ENCODE results near the gene PHF24.

PHF24 gene

DNA sequence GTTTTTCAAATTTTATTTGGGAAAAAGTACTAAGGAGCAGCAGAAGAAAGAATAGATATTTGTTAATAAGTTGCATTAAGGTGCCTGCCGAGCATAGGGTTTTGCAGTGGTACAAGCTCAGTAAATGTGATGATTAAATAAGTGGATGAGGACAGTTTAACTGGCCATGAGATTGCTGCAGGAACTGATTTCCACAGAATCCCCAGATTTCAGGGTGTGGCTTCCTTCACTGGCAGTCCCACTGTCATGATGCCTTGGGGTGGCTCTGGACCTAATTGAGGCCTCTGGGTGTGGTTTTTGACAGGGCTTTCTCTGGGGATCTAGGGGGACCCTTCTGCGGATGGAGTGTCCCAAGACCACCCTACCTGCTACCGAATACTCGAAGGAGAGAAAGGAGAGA is 1.4 kb downstream of the PHF24 start:
- peaks cover 50 to 53% of the 10 kb centered on the region in 2 donors for H3K27me3 ChIP-seq (ENCODE audit: control insufficient read depth in 1 of 2, insufficient read depth in 2 of 2, low read length in 2 of 2)
- H3K9me3 ChIP-seq (ENCODE audit: control insufficient read depth in 1 of 2, low read length in 2 of 2) = no peaks in the 10 kb centered on the region
- H3K4me3 ChIP-seq (ENCODE audit: low read depth in 1 of 2, low read length in 2 of 2) = no peak overlapping the region
- H3K27ac ChIP-seq (ENCODE audit: low read depth, low read length) = no peak overlapping the region
- no peak overlapping the region for H3K9ac ChIP-seq (ENCODE audit: low read depth in 1 of 2, low read length in 2 of 2)
- no peaks in the 10 kb centered on the region for H3K36me3 ChIP-seq (ENCODE audit: control insufficient read depth in 1 of 2, insufficient read depth in 2 of 2, low read length in 2 of 2)
- no peaks in the 10 kb centered on the region for H3K4me1 ChIP-seq (ENCODE audit: control insufficient read depth in 1 of 2, insufficient read depth in 2 of 2, low read length in 2 of 2)

DNA sequence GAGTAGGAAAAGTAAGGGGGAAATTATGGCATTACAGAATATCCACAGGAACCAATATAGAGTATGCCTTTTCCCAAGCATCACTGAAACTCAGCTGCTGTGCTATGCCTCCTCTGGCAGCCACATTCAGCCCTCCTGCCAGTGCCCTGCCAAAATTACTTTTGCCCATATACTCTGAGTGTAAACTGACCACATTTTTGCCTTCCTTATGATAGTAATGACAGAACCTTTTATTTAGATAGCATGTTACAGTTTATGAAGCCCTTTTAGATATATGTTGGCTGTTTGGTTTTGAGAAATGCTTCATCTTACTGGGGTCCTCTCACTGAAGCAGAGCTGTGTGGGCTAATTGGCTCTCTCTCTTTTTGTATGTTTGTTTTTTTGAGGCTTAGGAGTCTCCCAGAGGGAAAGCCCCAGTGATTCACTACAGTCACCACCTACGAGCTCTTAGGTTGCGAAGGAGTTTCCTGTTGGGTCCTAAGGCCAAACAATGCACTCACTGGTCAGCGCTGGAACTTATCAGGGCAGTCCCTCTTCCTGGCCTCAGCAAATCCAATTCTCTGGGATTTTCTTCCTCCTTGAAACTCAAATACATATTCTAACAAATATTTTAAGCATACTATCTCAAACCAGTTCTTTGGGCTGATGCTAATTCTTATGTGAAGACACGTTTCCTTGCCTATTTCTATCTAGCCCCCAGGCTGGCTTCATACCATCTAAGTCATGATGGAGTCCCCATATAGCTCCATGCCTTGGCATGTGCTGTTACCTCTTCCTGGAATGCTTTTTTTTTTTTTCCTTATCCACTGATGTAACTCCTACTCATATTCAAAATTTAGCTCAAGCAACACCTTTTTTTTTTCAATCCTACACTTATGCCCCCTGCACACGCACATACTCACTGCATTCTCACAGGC is 3.7 kb downstream of the PHF24 start:
- no peaks in the 10 kb centered on the region for H3K36me3 ChIP-seq (ENCODE audit: control insufficient read depth in 1 of 2, insufficient read depth in 2 of 2, low read length in 2 of 2)
- no peak overlapping the region for H3K27ac ChIP-seq (ENCODE audit: low read depth, low read length)
- H3K9me3 ChIP-seq (ENCODE audit: control insufficient read depth in 1 of 2, low read length in 2 of 2) = no peaks in the 10 kb centered on the region
- no peak overlapping the region for H3K9ac ChIP-seq (ENCODE audit: low read depth in 1 of 2, low read length in 2 of 2)
- peaks cover 46 to 52% of the 10 kb centered on the region in 2 donors for H3K27me3 ChIP-seq (ENCODE audit: control insufficient read depth in 1 of 2, insufficient read depth in 2 of 2, low read length in 2 of 2)
- H3K4me1 ChIP-seq (ENCODE audit: control insufficient read depth in 1 of 2, insufficient read depth in 2 of 2, low read length in 2 of 2) = no peaks in the 10 kb centered on the region
- no peak overlapping the region for H3K4me3 ChIP-seq (ENCODE audit: low read depth in 1 of 2, low read length in 2 of 2)

- no peaks in the 10 kb centered on the region for H3K4me1 ChIP-seq (ENCODE audit: control insufficient read depth in 1 of 2, insufficient read depth in 2 of 2, low read length in 2 of 2)
- no peak overlapping the region for H3K27ac ChIP-seq (ENCODE audit: low read depth, low read length)
- no peak overlapping the region for H3K4me3 ChIP-seq (ENCODE audit: low read depth in 1 of 2, low read length in 2 of 2)
- no peaks in the 10 kb centered on the region for H3K36me3 ChIP-seq (ENCODE audit: control insufficient read depth in 1 of 2, insufficient read depth in 2 of 2, low read length in 2 of 2)
- peaks cover 39 to 45% of the 10 kb centered on the region in 2 donors for H3K27me3 ChIP-seq (ENCODE audit: control insufficient read depth in 1 of 2, insufficient read depth in 2 of 2, low read length in 2 of 2)
- H3K9ac ChIP-seq (ENCODE audit: low read depth in 1 of 2, low read length in 2 of 2) = no peak overlapping the region
- H3K9me3 ChIP-seq (ENCODE audit: control insufficient read depth in 1 of 2, low read length in 2 of 2) = no peaks in the 10 kb centered on the region
Observed at GRCh38 chr9:34962546-34962945, 4.5 kb downstream of the PHF24 start.

GRCh38 chr9:34963552-34963951 is 5.5 kb downstream of the PHF24 start:
- Histone ChIP-seq H3K4me3 (ENCODE audit: low read depth in 1 of 2, low read length in 2 of 2) (no peak overlapping the region), H3K36me3 (ENCODE audit: control insufficient read depth in 1 of 2, insufficient read depth in 2 of 2, low read length in 2 of 2) (no peaks in the 10 kb centered on the region), H3K9ac (ENCODE audit: low read depth in 1 of 2, low read length in 2 of 2) (no peak overlapping the region), H3K9me3 (ENCODE audit: control insufficient read depth in 1 of 2, low read length in 2 of 2) (no peaks in the 10 kb centered on the region), H3K27me3 (ENCODE audit: control insufficient read depth in 1 of 2, insufficient read depth in 2 of 2, low read length in 2 of 2) (peaks cover 36 to 44% of the 10 kb centered on the region in 2 donors), H3K4me1 (ENCODE audit: control insufficient read depth in 1 of 2, insufficient read depth in 2 of 2, low read length in 2 of 2) (no peaks in the 10 kb centered on the region), H3K27ac (ENCODE audit: low read depth, low read length) (no peak overlapping the region)

DNA sequence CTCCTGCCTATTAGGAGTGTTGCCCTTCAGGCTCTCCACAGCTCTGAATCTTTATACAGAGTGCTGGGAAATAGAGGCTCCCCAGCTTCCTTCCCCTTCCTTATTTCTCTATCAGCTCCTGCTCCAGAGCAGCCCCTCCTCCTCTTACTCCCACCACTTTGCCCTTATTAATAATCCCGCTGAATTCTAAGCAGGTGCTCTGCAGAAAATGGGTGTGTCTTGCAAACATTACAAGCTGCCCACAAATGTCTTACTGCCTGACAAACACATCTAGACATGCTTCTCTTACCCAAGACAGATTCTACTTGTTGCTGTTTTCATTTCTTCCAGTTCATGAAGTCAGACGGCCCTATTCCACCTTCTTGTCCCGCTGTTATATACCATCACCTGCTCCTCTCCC is 6.4 kb downstream of the PHF24 start:
- H3K36me3 ChIP-seq (ENCODE audit: control insufficient read depth in 1 of 2, insufficient read depth in 2 of 2, low read length in 2 of 2) = no peaks in the 10 kb centered on the region
- H3K27me3 ChIP-seq (ENCODE audit: control insufficient read depth in 1 of 2, insufficient read depth in 2 of 2, low read length in 2 of 2) = peaks cover 28 to 40% of the 10 kb centered on the region in 2 donors
- no peak overlapping the region for H3K4me3 ChIP-seq (ENCODE audit: low read depth in 1 of 2, low read length in 2 of 2)
- no peaks in the 10 kb centered on the region for H3K9me3 ChIP-seq (ENCODE audit: control insufficient read depth in 1 of 2, low read length in 2 of 2)
- no peaks in the 10 kb centered on the region for H3K4me1 ChIP-seq (ENCODE audit: control insufficient read depth in 1 of 2, insufficient read depth in 2 of 2, low read length in 2 of 2)
- no peak overlapping the region for H3K9ac ChIP-seq (ENCODE audit: low read depth in 1 of 2, low read length in 2 of 2)
- H3K27ac ChIP-seq (ENCODE audit: low read depth, low read length) = no peak overlapping the region

DNA sequence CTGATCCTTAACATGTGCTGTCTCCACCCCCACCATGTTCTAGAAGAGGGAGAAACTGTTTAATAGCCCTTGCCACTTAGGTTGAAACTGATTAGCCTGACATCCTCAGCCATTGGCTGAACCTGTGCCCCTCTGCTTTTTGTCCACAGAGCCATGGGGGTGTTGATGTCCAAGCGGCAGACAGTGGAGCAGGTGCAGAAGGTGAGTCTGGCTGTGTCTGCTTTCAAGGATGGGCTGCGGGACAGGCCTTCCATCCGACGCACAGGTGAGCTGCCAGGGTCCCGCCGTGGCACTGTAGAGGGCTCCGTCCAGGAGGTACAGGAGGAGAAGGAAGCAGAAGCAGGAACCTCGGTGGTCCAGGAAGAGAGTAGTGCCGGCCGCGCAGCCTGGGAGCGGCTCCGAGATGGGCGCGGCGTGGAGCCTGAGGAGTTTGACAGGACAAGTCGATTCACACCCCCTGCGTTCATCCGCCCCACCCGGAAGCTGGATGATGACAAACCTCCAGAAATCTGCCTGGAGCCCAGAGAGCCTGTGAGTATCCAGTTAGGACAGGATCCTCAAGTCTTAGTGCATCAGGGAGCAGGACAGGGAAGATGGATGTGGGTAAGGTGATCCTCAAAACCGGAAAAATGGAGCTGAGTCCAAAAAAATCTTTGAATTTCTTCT is 13.2 kb downstream of the PHF24 start:
- H3K27ac ChIP-seq (ENCODE audit: low read depth, low read length) = no peak overlapping the region
- no peaks in the 10 kb centered on the region for H3K9me3 ChIP-seq (ENCODE audit: control insufficient read depth in 1 of 2, low read length in 2 of 2)
- H3K36me3 ChIP-seq (ENCODE audit: control insufficient read depth in 1 of 2, insufficient read depth in 2 of 2, low read length in 2 of 2) = no peaks in the 10 kb centered on the region
- H3K4me3 ChIP-seq (ENCODE audit: low read depth in 1 of 2, low read length in 2 of 2) = no peak overlapping the region
- no peaks in the 10 kb centered on the region for H3K4me1 ChIP-seq (ENCODE audit: control insufficient read depth in 1 of 2, insufficient read depth in 2 of 2, low read length in 2 of 2)
- H3K27me3 ChIP-seq (ENCODE audit: control insufficient read depth in 1 of 2, insufficient read depth in 2 of 2, low read length in 2 of 2) = peaks cover 0 to 8% of the 10 kb centered on the region in 2 donors
- H3K9ac ChIP-seq (ENCODE audit: low read depth in 1 of 2, low read length in 2 of 2) = no peak overlapping the region

DNA sequence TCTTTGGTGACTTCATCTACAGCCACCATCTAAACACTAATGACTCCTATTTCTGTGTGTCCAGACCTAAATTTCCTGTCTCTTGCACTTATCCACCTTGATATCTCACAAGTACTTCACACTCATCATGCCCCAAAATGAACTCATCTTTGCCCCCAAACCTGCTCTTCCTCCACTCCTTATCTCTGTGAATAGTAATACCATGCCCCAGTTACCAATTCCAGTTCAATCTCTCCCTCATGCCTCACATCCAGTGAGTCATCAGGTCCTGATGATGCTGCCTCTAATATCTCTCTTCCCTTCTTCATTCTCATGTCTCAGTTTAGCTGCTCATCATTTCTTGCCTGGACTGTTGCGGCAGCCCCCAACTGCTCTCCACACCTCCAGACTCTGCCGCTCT is 16.6 kb downstream of the PHF24 start:
- Histone ChIP-seq H3K9ac (ENCODE audit: low read depth in 1 of 2, low read length in 2 of 2) (no peak overlapping the region), H3K9me3 (ENCODE audit: control insufficient read depth in 1 of 2, low read length in 2 of 2) (no peaks in the 10 kb centered on the region), H3K4me3 (ENCODE audit: low read depth in 1 of 2, low read length in 2 of 2) (no peak overlapping the region), H3K27ac (ENCODE audit: low read depth, low read length) (no peak overlapping the region), H3K27me3 (ENCODE audit: control insufficient read depth in 1 of 2, insufficient read depth in 2 of 2, low read length in 2 of 2) (peaks cover 0 to 5% of the 10 kb centered on the region in 2 donors), H3K4me1 (ENCODE audit: control insufficient read depth in 1 of 2, insufficient read depth in 2 of 2, low read length in 2 of 2) (no peaks in the 10 kb centered on the region), H3K36me3 (ENCODE audit: control insufficient read depth in 1 of 2, insufficient read depth in 2 of 2, low read length in 2 of 2) (no peaks in the 10 kb centered on the region)

- Histone ChIP-seq H3K27me3 (ENCODE audit: control insufficient read depth in 1 of 2, insufficient read depth in 2 of 2, low read length in 2 of 2) (peaks cover 0 to 5% of the 10 kb centered on the region in 2 donors), H3K9ac (ENCODE audit: low read depth in 1 of 2, low read length in 2 of 2) (no peak overlapping the region), H3K4me1 (ENCODE audit: control insufficient read depth in 1 of 2, insufficient read depth in 2 of 2, low read length in 2 of 2) (no peaks in the 10 kb centered on the region), H3K36me3 (ENCODE audit: control insufficient read depth in 1 of 2, insufficient read depth in 2 of 2, low read length in 2 of 2) (no peaks in the 10 kb centered on the region), H3K27ac (ENCODE audit: low read depth, low read length) (no peak overlapping the region), H3K4me3 (ENCODE audit: low read depth in 1 of 2, low read length in 2 of 2) (no peak overlapping the region), H3K9me3 (ENCODE audit: control insufficient read depth in 1 of 2, low read length in 2 of 2) (no peaks in the 10 kb centered on the region)
Observed at GRCh38 chr9:34976441-34976840, 18.4 kb downstream of the PHF24 start.

- Histone ChIP-seq H3K27me3 (ENCODE audit: control insufficient read depth in 1 of 2, insufficient read depth in 2 of 2, low read length in 2 of 2) (peaks cover 0 to 5% of the 10 kb centered on the region in 2 donors), H3K4me3 (ENCODE audit: low read depth in 1 of 2, low read length in 2 of 2) (no peak overlapping the region), H3K36me3 (ENCODE audit: control insufficient read depth in 1 of 2, insufficient read depth in 2 of 2, low read length in 2 of 2) (no peaks in the 10 kb centered on the region), H3K9ac (ENCODE audit: low read depth in 1 of 2, low read length in 2 of 2) (no peak overlapping the region), H3K27ac (ENCODE audit: low read depth, low read length) (no peak overlapping the region), H3K4me1 (ENCODE audit: control insufficient read depth in 1 of 2, insufficient read depth in 2 of 2, low read length in 2 of 2) (no peaks in the 10 kb centered on the region), H3K9me3 (ENCODE audit: control insufficient read depth in 1 of 2, low read length in 2 of 2) (no peaks in the 10 kb centered on the region)
Observed at GRCh38 chr9:34976992-34977391, 18.9 kb downstream of the PHF24 start.

DNA sequence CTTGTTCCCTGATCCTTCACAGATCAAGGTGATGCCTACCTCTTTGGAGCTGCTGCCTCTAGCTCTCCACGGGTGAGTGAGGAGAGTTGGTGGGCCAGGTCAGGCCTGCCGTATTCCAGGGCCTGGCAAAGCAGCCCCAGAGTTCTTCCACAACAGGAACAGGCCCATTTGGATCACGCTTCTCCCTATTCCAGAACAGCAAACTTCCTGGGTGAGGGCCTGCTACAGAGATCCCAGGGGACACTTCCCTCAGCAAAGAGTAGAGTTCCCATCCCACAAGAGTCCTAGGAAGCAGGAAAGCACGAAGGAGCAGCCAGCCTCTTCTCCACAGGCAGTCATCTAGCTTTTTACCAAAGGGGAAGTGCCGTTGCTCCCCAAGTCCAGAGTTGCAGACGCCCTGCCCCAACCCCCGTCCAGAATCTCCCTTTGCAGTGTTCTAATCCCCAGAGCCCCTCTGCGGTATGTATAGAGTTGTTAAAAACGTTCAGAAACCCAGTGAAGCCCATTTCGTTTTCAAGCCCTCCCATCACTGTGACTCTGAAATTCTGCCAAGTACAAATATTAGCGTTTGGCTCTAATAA is 22.2 kb downstream of the PHF24 start:
- Histone ChIP-seq H3K27me3 (ENCODE audit: control insufficient read depth in 1 of 2, insufficient read depth in 2 of 2, low read length in 2 of 2) (peaks cover 0 to 5% of the 10 kb centered on the region in 2 donors), H3K9me3 (ENCODE audit: control insufficient read depth in 1 of 2, low read length in 2 of 2) (no peaks in the 10 kb centered on the region), H3K4me3 (ENCODE audit: low read depth in 1 of 2, low read length in 2 of 2) (no peak overlapping the region), H3K27ac (ENCODE audit: low read depth, low read length) (no peak overlapping the region), H3K36me3 (ENCODE audit: control insufficient read depth in 1 of 2, insufficient read depth in 2 of 2, low read length in 2 of 2) (no peaks in the 10 kb centered on the region), H3K9ac (ENCODE audit: low read depth in 1 of 2, low read length in 2 of 2) (no peak overlapping the region), H3K4me1 (ENCODE audit: control insufficient read depth in 1 of 2, insufficient read depth in 2 of 2, low read length in 2 of 2) (peaks cover 0 to 4% of the 10 kb centered on the region in 2 donors)

Data from duodenal mucosa (tissue), 2 donors.